Hematopoietic multipotent progenitor cell treated with erythropoietin and hydrocortisone succinate and interleukin-3 and kit ligand, for 6 days (in vitro differentiated cells): ENCODE data around the gene KCNJ11.

Experiments used
- DNase-seq: peaks from one replicate; pipeline ENCODE4 v3.0.0-alpha.2; 2015

The KCNJ11 gene

GRCh38 chr11:17388609-17389210, at the start of gene KCNJ11:
KCNJ11 (minus strand) TSS chr11:17388659; CDS start chr11:17388091, 568 bp downstream.
- peak; percentile 26 for DNase-seq

DNA sequence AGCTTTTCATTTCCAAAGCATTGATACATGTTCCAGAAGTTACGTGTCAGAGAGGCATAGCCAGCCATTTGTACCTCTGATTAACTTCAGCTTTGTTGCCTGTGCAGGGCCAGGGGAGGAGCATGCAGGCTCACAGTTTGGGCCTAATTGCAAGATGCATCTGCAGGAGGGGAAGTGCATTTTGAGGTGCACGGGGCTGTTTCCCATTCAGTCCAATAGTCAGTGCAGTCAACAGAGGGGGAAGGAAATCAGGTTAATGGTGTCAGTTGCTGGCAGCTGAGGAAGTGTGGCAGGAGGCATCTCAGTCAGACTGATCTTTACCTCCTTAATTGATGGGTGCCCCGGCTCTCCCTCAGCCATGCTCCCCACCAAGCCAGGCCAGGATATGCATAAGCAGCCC, 48.9 kb upstream of the KCNJ11 start:
- DNase-seq = no peak

GRCh38 chr11:17434108-17434507, 45.6 kb upstream of the KCNJ11 start:
- no peak for DNase-seq

DNA sequence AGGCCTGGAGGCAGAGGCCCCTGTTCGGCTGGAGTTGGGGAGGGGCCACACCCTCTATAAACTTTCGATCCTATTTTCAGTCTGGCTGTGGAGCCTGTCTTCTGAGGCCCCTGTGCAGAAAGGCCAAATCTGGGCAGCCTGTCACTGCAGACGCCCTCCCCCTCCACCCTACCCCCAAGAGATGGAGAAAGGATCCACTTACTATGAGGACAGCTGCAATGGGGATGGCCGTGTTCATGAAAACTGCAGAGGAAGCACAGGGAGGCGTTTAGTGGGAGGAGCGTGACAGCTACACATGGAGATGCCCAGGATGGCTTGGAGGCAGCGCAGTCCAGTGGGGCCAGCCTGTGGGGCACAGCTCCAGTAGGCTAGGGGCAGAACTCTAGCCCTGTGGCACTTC, 43.5 kb upstream of the KCNJ11 start:
- no peak for DNase-seq

DNA sequence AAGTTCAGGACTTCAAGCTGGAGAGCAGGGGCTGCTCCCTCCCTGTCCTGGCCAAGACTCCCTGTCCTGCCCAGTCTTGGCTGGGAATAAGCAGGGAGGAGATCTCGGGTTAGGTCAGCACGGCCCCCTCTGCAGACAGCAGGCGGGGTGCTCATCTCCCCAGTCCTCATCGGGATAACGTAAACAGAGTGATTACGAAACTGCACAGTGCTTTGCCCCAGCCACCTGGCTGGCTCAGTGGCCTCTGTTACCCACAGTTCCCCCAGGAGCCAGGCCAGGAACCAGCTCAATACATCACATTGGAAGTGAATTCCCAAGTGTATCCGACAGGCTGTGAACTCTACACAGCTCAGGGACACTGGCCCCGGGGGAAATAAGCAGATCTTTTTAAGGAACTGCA, 42.7 kb upstream of the KCNJ11 start:
- DNase-seq = no peak

DNA sequence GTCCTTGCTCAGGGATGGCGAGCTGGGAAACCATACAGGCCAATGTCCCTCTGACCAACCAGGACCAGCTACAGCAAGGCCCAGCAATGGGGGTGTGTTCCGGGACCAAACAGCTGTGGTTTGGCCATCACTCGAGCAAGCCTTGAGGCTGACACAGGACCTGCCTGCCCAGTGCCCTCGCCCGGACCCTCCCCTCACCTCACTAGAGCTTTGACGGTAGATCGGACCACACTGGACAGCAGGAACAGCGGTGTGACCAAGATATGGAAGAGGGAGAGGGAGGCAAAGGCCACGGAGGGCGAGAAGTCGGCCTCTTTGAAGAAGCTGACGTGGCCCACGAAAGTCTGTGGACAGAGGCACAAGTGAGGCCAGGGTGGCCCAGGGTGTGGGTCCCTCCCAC, 42.2 kb upstream of the KCNJ11 start:
- DNase-seq = no peak

GRCh38 chr11:17428925-17429324, 40.5 kb upstream of the KCNJ11 start:
- DNase-seq = no peak

GRCh38 chr11:17428261-17428660, 39.8 kb upstream of the KCNJ11 start:
- no peak for DNase-seq

- DNase-seq = peak; percentile 22
Measured at GRCh38 chr11:17426233-17426632, 37.8 kb upstream of the KCNJ11 start.

DNA sequence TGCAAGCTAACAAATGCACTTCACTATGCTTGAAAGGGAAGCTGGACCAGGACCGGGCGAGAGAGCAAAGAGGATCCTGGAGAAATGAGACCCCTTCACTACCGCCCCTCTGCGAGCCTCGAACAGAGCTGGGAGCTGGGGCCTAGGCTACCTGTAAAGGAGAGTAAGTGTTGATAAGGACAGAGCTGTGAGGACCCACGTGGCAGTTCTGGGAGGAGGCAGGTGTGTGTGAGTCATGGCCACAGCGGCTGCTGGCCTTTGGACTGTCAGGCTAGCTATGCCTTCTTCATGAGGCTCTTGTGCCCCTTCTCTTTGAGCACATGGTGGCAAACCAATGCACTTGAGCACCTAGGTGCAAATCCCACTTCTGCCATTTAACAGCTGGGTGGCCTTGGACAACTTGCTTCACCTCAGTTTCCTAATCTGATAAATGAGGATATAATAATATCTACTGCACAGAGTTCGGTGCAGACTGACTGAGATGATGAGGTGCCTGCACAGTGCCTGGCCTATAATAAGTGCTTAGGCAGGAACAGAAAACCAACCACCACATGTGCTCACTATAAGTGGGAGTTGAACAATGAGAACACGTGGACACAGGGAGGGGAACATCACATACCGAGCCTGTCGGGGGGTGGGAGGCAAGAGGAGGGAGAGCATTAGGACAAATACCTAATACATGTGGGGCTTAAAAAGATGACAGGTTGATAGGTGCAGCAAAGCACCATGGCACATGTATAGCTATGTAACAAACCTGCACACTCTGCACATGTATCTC, 35.3 kb upstream of the KCNJ11 start:
- no peak for DNase-seq

DNA sequence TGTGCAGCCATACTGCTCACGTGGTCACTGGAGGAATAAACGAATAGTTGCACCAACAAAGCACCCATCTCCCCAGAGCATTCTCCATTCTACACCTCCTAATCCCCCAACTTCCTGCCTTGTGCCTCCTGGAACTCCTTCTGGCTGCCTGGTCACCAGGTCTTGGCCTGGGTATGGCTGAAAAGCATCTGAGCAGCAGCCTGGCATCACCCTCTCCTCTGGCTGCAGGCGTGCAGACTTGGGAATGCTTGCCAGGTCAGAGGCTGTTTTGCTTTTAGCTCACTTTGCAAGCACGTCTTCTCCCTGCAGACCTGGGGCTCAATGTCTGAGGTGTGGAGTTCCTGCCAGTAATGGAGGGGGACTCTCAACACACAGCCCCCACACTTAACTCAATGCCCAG, 33.3 kb upstream of the KCNJ11 start:
- DNase-seq = no peak

GRCh38 chr11:17418444-17419081, 30.1 kb upstream of the KCNJ11 start:
- no peak for DNase-seq

DNA sequence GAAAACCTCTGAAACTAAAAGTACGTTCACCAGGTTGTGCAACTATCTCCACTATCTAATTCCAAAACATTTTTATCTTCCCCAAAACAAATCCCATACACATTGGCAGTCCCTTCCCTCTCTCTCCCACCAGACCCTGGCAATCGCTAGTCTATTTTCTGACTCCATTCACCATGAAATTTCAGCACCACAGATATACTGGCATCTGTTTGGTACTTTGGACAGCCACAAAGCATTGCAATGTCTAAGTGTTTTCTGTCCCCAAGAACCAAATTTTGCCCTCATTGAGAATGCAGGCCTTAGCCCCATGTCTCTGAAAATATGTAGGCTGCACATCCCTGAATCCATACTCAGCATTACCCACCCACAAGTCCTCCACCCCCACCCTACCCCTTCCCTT, 28.0 kb upstream of the KCNJ11 start:
- no peak for DNase-seq

GRCh38 chr11:17415523-17416104, 27.2 kb upstream of the KCNJ11 start:
- DNase-seq = no peak

DNA sequence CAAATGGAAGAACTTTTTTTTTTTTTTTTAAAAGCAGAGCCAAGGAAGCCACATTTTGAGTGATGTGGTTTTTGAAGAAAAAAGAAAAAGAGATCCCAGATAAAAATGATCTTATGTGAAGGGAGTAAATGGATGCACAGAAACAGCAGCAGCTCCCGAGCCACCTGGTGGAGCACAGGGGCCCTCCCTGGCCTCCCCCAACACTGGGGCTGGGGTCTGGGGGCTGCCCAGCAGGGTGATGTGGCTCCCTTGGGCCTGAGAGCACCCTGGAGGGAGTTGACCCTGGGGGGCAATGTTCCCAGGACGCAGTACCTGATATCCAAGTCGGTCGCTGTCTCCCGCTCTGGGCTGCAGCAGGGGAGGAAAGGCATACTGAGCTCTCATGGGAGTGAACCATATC, 26.5 kb upstream of the KCNJ11 start:
- no peak for DNase-seq

- no peak for DNase-seq
Measured at GRCh38 chr11:17414317-17414737, 25.9 kb upstream of the KCNJ11 start.

DNA sequence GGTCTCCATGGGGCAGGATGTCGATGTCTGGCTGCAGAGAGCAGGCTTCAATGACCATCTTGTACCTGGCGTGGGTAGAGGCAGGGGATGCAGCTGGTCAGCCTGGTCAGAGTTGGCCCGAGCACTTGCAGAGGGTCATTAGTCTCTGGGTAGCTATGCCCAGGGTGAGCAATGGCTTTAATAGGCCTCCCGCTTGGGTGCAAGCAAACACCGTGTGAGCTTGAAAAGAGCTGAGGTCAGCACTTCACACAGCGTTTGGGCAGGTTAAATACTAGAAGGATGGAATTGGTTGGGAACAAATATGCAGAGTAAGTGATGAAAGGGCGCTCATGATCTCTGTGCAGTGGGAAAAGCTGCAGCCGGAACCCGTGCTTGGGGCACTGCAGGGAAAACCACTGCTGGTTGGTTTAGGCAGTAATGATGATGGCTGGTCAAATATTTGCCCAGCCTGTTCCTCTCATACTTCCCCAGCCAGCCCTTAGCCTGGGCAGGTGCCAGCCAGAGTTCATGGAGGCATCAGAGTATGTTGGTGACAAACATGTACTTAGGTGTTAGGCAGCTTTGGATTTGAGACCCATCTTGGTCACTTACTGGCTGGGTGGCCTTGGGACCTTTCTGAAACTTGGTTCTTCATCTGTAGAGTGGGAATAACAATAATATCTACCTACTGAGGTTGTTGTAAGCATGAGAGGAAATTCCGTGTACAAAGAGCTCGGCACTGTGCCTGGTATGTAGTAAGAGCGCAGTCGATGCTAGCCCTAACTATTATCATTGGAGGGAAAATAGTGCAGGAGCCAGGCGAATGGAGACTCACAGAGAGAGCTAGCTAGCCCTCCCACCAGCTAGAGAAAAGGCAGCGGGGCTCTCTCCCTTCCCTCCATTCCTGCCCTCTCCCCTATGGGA, 25.2 kb upstream of the KCNJ11 start:
- DNase-seq = no peak

- peak; percentile 15 for DNase-seq
Measured at GRCh38 chr11:17412488-17413180, 24.2 kb upstream of the KCNJ11 start.

DNA sequence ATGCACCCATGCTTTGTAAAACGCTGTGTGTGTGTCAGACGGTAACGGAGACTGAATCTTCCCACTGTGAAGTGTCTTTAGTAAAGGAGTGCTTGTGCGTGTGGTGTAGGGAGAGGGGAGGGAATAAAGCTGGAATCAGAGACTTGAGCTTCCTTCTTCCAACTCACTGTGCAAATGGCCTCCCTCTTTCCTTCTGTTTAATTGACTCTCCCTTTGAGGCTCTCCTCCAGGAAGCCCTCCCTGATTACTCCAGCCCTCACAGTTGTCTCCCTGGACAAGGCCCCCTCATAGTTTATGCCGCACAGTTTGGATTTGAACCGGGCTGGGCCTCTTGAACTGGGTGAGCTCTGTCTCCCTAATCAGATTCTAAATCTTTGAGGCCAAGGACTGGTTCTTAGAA, 23.0 kb upstream of the KCNJ11 start:
- no peak for DNase-seq

GRCh38 chr11:17410606-17411379, 22.3 kb upstream of the KCNJ11 start:
- no peak for DNase-seq

- no peak for DNase-seq
Measured at GRCh38 chr11:17408641-17409040, 20.2 kb upstream of the KCNJ11 start.
